ENCODE data around the gene CHD6. TPM values are rescaled to one million over a fixed set of nuclear protein-coding genes. Genes with fewer than 3 reads are reported as not detected.

Gene CHD6
- total RNA-seq, 1 experiment from 2014 or later = 27.2 TPM

- Mint-ChIP-seq H3K4me1 (ENCODE audit: insufficient read depth, unreplicated experiment) (no peaks in the 10 kb centered on the region), H3K27ac (ENCODE audit: low read depth, unreplicated experiment) (no peak overlapping the region), H3K36me3 (ENCODE audit: insufficient read depth, unreplicated experiment) (peaks cover 61% of the 10 kb centered on the region), H3K4me3 (ENCODE audit: unreplicated experiment) (no peak overlapping the region), H3K27me3 (ENCODE audit: insufficient read depth, unreplicated experiment) (no peaks in the 10 kb centered on the region), H3K9me3 (ENCODE audit: unreplicated experiment) (no peaks in the 10 kb centered on the region)
- POLR2A ChIA-PET = no interaction called here
- DNase-seq (ENCODE audit: unreplicated experiment) = no peak
- no peak for TF ChIP-seq CTCF (IDR thresholded peaks at IDR 0.05; ENCODE audit: unreplicated experiment)
- CTCF ChIA-PET = interaction anchor here (0.6 to 1.6 kb wide), 3 partner anchors 11 to 342 kb away, joined by 3 read pairs; no protein-coding TSS in a partner anchor
- intact Hi-C loops (cut with micrococcal nuclease) = no loop called here
- no TSS peak for BruUV-seq (replicated peaks)
These were observed 212.7 kb downstream of the CHD6 start for GRCh38 chr20:41405436-41405835.

- ChIA-PET POLR2A (no interaction called here), CTCF (interaction anchor here (1.2 to 1.3 kb wide), 3 partner anchors 9 to 14 kb away, joined by 3 to 5 read pairs (median 3); no protein-coding TSS in a partner anchor)
- Mint-ChIP-seq H3K4me3 (ENCODE audit: unreplicated experiment) (no peak overlapping the region), H3K27ac (ENCODE audit: low read depth, unreplicated experiment) (no peak overlapping the region), H3K36me3 (ENCODE audit: insufficient read depth, unreplicated experiment) (peaks cover 43% of the 10 kb centered on the region), H3K9me3 (ENCODE audit: unreplicated experiment) (no peaks in the 10 kb centered on the region), H3K27me3 (ENCODE audit: insufficient read depth, unreplicated experiment) (no peaks in the 10 kb centered on the region), H3K4me1 (ENCODE audit: insufficient read depth, unreplicated experiment) (no peaks in the 10 kb centered on the region)
- no peak for DNase-seq (ENCODE audit: unreplicated experiment)
- no peak for TF ChIP-seq CTCF (IDR thresholded peaks at IDR 0.05; ENCODE audit: unreplicated experiment)
- intact Hi-C loops (cut with micrococcal nuclease) = no loop called here
- no TSS peak for BruUV-seq (replicated peaks)
These were observed 214.6 kb downstream of the CHD6 start for GRCh38 chr20:41403604-41404003.

- DNase-seq (ENCODE audit: unreplicated experiment) = no peak
- peaks cover 13% of the 10 kb centered on the region for H3K36me3 Mint-ChIP-seq (ENCODE audit: insufficient read depth, unreplicated experiment)
- intact Hi-C loops (cut with micrococcal nuclease) = no loop called here
- no peaks in the 10 kb centered on the region for H3K4me1 Mint-ChIP-seq (ENCODE audit: insufficient read depth, unreplicated experiment)
- ChIA-PET CTCF (interaction anchor here (0.9 to 5.8 kb wide), 4 partner anchors 12 to 264 kb away, joined by 3 to 36 read pairs (median 4); no protein-coding TSS in a partner anchor), POLR2A (no interaction called here)
- no peak overlapping the region for H3K27ac Mint-ChIP-seq (ENCODE audit: low read depth, unreplicated experiment)
- TF ChIP-seq CTCF (IDR thresholded peaks at IDR 0.05; ENCODE audit: unreplicated experiment) = no peak
- BruUV-seq (replicated peaks) = no TSS peak
- H3K27me3 Mint-ChIP-seq (ENCODE audit: insufficient read depth, unreplicated experiment) = no peaks in the 10 kb centered on the region
- H3K9me3 Mint-ChIP-seq (ENCODE audit: unreplicated experiment) = no peaks in the 10 kb centered on the region
- no peak overlapping the region for H3K4me3 Mint-ChIP-seq (ENCODE audit: unreplicated experiment)
These were observed 219.8 kb downstream of the CHD6 start for GRCh38 chr20:41398408-41398807.

GRCh38 chr20:41395667-41396664, 222.2 kb downstream of the CHD6 start:
- Mint-ChIP-seq H3K27me3 (ENCODE audit: insufficient read depth, unreplicated experiment) (no peaks in the 10 kb centered on the region), H3K27ac (ENCODE audit: low read depth, unreplicated experiment) (no peak overlapping the region), H3K36me3 (ENCODE audit: insufficient read depth, unreplicated experiment) (peaks cover 6% of the 10 kb centered on the region), H3K4me3 (ENCODE audit: unreplicated experiment) (no peak overlapping the region), H3K9me3 (ENCODE audit: unreplicated experiment) (no peaks in the 10 kb centered on the region), H3K4me1 (ENCODE audit: insufficient read depth, unreplicated experiment) (peaks cover 7% of the 10 kb centered on the region)
- ChIA-PET POLR2A (interaction anchor here (0.7 kb wide), 1 partner anchor 222 kb away, joined by 3 read pairs; the partner anchor contains the start of gene CHD6), CTCF (interaction anchor here (0.5 to 5.8 kb wide), 3 partner anchors 15 to 227 kb away, joined by 3 to 36 read pairs (median 3); no protein-coding TSS in a partner anchor)
- BruUV-seq (replicated peaks) = no TSS peak
- no peak for TF ChIP-seq CTCF (IDR thresholded peaks at IDR 0.05; ENCODE audit: unreplicated experiment)
- intact Hi-C loops (cut with micrococcal nuclease) = no loop called here
- DNase-seq (ENCODE audit: unreplicated experiment) = no peak

Data from MCF 10A (cell line).